Brain pericyte (primary cell): ENCODE data around the gene HNF4A.
"Not testable (repeated sequence)": the region's sequence is repeated elsewhere in the genome, so short reads cannot be mapped to it uniquely, and the experiment has no call there.

Experiments
- DNase-seq: peaks from one replicate; pipeline ENCODE4 v3.0.0-alpha.2; 2012; ENCODE audit warnings: low read depth, low spot score

HNF4A gene

DNA sequence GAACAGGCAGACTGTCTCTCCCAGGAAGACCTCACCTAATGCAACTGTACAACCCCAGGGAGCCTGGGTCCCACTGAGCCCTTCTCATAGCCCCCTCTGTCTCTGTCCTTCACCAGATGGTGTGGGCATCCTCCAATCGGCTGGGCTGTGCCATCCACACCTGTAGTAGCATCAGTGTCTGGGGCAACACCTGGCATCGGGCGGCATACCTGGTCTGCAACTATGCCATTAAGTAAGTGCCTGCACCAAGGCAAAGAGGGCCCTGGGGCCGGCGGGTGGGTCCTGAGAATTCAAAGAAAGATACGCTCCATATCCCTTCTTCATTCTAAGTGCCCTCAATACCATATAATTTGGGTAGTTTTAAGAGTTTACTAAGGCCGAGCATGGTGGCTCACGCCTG lies 10.4 kb upstream of the HNF4A start:
- no peak for DNase-seq

DNA sequence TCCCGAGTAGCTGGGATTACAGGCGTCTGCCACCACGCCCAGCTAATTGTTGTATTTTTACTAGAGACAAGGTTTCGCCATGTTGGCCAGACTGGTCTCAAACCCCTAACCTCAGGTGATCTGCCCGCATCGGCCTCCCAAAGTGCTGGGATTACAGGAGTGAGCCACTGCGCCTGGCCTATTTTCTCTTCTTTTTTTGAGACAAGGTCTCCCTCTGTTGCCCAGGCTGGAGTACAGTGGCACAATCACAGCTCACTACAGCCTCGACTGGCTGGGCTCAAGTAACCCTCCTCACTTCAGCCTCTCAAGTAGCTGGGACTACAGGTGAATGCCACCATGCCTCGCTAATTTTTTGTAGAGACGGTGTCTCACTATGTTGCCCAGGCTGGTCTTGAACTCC lies 9.6 kb upstream of the HNF4A start:
- not testable (repeated sequence) for DNase-seq

GRCh38 chr20:44348168-44348659 lies 7.3 kb upstream of the HNF4A start:
- DNase-seq = no peak

DNA sequence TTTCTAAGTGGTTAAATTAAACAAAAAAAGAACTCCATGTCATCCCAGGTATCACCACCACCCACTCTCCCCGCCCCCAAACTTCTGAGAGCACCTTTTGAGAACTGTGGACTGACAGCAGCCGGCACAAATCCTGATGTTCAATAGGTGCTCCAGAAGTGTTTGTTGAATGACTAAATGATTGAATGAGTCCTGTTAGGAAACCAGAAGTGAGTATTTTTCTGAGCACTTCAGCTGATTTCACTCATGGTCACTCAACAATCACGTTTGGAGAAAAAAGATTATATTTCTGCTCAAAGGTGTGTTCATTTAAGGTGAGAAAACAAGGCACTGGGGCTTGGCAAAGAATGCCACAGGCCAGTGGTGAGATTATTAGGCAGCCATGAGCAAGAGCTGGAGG lies 6.2 kb upstream of the HNF4A start:
- DNase-seq = no peak

DNA sequence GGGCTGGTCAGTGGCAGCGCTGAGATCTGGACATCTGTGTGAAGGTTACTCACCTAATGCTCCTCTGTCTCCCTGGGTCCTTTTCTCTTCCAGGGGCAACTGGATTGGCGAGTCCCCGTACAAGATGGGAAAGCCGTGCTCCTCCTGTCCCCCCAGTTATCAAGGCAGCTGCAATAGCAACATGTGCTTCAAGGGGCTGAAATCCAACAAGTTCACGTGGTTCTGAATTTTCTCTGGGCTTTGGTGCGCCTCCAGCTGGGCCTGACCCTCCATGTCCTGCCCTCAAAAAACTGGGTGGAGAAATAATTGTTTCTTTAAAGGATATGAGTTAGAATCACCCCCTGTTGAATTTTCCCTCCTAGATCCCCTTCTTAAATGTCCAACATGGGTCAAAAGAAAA lies 4.9 kb upstream of the HNF4A start:
- no peak for DNase-seq

DNA sequence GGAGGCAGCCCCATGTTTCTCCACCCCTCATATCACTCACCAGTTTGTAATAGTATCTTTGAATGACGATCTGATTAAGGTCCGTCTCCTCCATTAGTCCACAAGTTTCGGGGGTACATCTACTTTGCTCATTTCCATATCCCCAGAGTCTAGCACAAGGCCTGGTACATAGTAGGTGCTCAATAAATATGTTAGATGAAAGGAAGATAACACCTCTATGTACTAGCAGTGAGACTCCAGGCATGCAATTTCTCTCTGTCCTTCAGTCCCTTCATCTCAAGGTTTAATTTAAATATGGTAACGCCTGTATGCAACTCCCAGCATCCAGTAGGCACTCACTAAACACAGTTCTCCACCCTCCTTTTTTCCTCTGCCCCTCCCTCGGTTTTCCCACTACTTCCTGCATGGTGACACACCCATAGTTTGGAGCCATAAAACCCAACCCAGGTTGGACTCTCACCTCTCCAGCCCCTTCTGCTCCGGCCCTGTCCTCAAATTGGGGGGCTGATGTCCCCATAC lies 461 bp upstream of the HNF4A start:
- no peak for DNase-seq

DNA sequence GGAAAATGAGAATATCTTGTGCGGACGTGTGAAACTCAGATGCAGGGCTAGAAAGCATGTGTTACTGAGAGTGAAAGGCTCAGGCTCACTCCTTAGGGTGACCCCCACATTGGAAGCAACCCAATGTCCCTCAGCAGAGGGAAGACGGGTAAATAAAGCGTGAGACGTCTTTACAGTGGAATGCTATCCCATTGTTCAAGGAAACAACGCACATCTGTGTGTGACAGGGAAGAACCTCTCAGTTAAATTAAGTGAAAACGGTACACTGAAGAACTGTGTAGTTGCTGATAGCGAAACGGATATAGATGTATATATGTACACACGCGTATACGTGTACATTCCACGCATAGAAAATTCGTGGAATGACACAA lies 839 bp downstream of the HNF4A start:
- no peak for DNase-seq

- no peak for DNase-seq
Observed at GRCh38 chr20:44357020-44357419, 1.5 kb downstream of the HNF4A start.

- no peak for DNase-seq
Observed at GRCh38 chr20:44357555-44358125, 2.1 kb downstream of the HNF4A start.

DNA sequence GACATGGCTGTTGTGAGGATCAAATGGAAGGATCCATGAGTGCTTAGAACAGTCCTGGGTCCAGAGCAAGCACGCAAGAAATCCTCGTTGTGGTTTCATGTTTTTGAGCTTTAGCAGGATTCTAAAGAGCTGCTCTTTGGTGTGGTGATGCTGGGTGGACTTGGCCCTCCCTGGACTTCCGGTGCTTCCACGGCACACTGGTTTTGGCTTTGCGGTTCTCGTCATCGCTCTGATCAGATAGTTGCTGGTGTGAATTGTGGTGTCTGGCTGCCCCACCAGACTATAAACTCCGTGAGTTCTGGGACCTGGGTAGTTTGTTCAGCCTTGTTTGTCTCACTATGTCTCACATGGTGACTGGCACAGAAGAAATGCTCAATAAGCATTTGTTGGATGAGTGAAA lies 3.3 kb downstream of the HNF4A start:
- no peak for DNase-seq

- no peak for DNase-seq
Observed at GRCh38 chr20:44360221-44360620, 4.7 kb downstream of the HNF4A start.

DNA sequence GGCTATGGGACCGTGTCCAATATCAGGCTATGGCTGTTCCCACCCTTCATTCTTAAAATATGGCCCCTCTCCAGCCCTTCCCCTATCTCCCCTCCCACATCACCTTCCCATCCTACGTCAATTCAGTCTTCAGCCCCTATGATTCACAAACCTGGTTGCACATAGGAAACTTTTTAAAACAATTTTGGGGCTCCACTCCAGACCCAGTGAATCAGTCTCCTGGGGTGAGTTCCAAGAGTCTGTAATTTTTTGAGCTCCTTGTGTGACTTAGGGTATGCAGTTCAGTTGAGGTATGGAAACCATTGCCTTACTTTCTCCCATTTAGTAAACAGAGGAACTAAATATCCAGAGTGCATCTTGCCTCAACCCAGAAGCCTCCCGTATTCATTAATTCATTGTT lies 5.5 kb downstream of the HNF4A start:
- DNase-seq = no peak

DNA sequence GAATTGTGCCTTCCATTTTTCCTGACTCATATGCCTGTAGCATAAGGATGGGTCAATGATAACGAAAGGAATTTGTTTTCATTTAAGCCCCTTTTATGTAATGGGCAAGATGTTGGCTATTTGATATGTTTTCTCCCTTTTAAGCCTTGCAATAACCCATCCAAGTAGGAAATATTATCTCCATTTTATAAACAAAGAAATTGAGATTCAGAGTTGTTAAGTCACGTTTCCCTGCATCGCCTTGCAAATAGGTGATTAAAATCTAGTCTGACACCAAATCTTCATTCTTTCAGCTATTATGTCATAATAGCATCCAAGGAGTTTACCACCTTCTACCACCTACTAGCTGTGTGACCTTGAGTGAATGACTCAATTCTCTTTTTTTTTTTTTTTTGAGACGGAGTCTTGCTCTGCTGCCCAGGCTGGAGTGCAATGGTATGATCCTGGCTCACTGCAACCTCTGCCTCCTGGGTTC lies 7.0 kb downstream of the HNF4A start:
- no peak for DNase-seq

- no peak for DNase-seq
Observed at GRCh38 chr20:44364068-44364467, 8.6 kb downstream of the HNF4A start.

DNA sequence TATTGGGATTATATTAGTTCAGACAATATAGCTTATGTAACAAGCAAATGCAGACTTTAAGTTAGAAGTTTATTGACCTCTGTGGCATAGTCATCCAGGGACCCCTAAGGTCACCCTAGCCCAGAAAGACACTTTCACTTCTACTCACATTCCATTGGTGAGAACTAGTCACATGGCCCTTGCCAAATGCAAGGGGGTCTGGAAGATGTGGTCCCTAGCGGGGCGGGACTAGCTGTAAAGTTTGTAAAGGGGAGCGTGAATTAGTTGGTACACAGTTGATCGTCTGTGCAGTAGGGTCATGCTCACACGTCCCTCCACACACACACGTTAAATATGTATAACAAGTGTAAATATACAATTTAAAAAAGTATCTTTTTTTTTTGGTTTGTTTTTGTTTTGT lies 9.3 kb downstream of the HNF4A start:
- DNase-seq = no peak

DNA sequence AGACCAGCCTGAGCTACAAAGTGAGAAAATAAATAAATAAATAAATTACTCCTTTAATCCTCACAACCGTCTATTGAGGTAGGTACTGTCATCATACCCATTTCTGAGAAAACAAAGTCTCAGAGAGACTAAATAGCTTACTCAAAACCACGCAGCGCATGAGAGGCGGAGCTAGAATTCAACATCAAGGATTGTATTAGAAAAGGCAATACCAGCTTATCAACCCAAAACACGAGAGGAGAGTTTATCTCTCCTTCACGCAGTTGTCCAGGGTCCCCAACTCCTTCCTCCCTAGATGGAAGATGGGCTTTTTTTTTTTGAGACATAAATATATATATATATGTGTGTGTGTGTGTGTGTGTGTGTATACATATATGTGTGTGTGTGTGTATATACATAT lies 12.2 kb downstream of the HNF4A start:
- no peak for DNase-seq

- DNase-seq = no peak
Observed at GRCh38 chr20:44370639-44371218, 15.2 kb downstream of the HNF4A start.

- no peak for DNase-seq
Observed at GRCh38 chr20:44382641-44383040, 27.1 kb downstream of the HNF4A start.

DNA sequence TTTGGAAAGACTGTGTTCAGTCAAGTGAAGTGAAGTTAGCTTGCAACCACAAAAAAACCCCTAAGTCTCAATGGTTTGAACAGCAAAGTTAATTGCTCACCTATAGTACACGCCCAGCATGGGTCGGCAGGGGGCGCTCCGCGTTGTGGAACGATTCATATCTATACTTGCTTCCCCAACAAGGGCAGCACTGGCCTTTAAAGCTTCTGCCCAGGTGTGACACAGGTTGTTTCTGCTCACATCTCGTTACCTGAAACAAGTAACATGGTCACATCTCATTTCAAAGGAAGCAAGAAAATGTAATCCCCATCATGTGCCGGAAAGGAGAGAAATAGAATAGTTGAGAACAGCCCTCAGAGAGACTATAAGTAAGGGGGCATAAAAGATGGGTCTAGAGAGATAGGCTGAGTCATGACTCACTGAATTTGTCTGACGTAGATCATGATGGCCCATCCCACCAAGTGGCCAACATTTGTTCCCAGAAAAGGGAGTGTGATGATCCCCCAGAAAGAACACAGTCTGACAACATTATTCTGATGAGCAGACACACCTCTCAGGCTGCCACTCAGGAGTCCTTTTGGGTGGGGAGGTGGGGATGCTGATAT lies 29.0 kb downstream of the HNF4A start:
- DNase-seq = no peak

- DNase-seq = no peak
Observed at GRCh38 chr20:44388466-44389023, 33.0 kb downstream of the HNF4A start.

- DNase-seq = no peak
Observed at GRCh38 chr20:44389871-44390270, 34.4 kb downstream of the HNF4A start.

- no peak for DNase-seq
Observed at GRCh38 chr20:44390280-44390679, 34.8 kb downstream of the HNF4A start.
